ENCODE data around the gene NEUROG3. TPM values are rescaled to one million over a fixed set of nuclear protein-coding genes. Genes with fewer than 3 reads are reported as not detected.
A peak's percentile ranks its signal among the peaks of the same experiment; 100 is the strongest.

The NEUROG3 gene
- total RNA-seq, 1 experiment from 2014 or later, result not detected

- Histone ChIP-seq H3K27ac (ENCODE audit: low read length) (no peak overlapping the region), H3K36me3 (ENCODE audit: control insufficient read depth, insufficient read depth, low read length) (no peaks in the 10 kb centered on the region), H3K27me3 (ENCODE audit: control insufficient read depth, insufficient read depth, low read length) (peaks cover 74% of the 10 kb centered on the region), H3K4me3 (ENCODE audit: low read depth in 2 of 2, low read length in 2 of 2) (no peak overlapping the region), H3K9me3 (ENCODE audit: control insufficient read depth, insufficient read depth, low read depth, low read length) (no peaks in the 10 kb centered on the region), H3K4me1 (ENCODE audit: control insufficient read depth, insufficient read depth, low read length) (peaks cover 13% of the 10 kb centered on the region)
- intact Hi-C loops (cut with micrococcal nuclease; ENCODE audit: unreplicated experiment), result no loop called here
- DNase-seq (ENCODE audit: low read depth, low spot score) (no peak), ATAC-seq (no peak)
- in situ Hi-C loops (cut with HindIII; ENCODE audit: low pct_unique_long_range_greater_than_20kb, low sequenced_read_pairs), result no loop called here
- CTCF ChIA-PET, result no interaction called here
- no peak for TF ChIP-seq TCF7L2 (IDR thresholded peaks at IDR 0.05; ENCODE audit: low read depth, low read length)
- BruUV-seq (replicated peaks), result no TSS peak
- POLR2A ChIA-PET, result no interaction called here
These were observed 4.5 kb downstream of the NEUROG3 start for GRCh38 chr10:69568472-69569395.

DNA sequence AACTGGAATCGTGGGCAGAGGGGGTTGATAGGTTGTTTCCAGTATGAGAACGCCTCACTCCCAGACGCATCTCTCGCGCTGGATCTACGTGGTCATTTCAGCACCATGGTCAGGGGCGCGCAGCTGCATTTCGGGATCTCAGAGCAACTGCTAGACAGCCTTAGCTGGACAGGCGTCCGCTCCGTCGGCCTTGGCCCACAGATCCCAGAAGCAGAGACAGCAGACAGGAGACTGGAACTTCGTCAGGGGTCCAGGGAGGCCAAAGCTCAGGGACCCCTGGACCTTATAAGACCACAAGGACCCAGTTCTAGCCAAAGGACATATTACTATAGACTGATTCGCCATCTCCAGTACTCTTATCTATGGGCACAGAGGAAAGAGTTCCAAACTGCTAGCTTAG is 5.3 kb downstream of the NEUROG3 start:
- CTCF ChIA-PET, result no interaction called here
- POLR2A ChIA-PET, result no interaction called here
- DNase-seq (ENCODE audit: low read depth, low spot score), result no peak
- 0 out of 2 replicates have a peak, but pooled peaks have one; percentile 20 for ATAC-seq
- TF ChIP-seq, protein P1, sequence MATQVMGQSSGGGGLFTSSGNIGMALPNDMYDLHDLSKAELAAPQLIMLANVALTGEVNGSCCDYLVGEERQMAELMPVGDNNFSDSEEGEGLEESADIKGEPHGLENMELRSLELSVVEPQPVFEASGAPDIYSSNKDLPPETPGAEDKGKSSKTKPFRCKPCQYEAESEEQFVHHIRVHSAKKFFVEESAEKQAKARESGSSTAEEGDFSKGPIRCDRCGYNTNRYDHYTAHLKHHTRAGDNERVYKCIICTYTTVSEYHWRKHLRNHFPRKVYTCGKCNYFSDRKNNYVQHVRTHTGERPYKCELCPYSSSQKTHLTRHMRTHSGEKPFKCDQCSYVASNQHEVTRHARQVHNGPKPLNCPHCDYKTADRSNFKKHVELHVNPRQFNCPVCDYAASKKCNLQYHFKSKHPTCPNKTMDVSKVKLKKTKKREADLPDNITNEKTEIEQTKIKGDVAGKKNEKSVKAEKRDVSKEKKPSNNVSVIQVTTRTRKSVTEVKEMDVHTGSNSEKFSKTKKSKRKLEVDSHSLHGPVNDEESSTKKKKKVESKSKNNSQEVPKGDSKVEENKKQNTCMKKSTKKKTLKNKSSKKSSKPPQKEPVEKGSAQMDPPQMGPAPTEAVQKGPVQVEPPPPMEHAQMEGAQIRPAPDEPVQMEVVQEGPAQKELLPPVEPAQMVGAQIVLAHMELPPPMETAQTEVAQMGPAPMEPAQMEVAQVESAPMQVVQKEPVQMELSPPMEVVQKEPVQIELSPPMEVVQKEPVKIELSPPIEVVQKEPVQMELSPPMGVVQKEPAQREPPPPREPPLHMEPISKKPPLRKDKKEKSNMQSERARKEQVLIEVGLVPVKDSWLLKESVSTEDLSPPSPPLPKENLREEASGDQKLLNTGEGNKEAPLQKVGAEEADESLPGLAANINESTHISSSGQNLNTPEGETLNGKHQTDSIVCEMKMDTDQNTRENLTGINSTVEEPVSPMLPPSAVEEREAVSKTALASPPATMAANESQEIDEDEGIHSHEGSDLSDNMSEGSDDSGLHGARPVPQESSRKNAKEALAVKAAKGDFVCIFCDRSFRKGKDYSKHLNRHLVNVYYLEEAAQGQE (IDR thresholded peaks at IDR 0.05; ENCODE audit: insufficient read depth in 1 of 2, low read depth in 2 of 2, low read length in 1 of 2), result peak; percentile 98 to 99
- TF ChIP-seq, protein P2, sequence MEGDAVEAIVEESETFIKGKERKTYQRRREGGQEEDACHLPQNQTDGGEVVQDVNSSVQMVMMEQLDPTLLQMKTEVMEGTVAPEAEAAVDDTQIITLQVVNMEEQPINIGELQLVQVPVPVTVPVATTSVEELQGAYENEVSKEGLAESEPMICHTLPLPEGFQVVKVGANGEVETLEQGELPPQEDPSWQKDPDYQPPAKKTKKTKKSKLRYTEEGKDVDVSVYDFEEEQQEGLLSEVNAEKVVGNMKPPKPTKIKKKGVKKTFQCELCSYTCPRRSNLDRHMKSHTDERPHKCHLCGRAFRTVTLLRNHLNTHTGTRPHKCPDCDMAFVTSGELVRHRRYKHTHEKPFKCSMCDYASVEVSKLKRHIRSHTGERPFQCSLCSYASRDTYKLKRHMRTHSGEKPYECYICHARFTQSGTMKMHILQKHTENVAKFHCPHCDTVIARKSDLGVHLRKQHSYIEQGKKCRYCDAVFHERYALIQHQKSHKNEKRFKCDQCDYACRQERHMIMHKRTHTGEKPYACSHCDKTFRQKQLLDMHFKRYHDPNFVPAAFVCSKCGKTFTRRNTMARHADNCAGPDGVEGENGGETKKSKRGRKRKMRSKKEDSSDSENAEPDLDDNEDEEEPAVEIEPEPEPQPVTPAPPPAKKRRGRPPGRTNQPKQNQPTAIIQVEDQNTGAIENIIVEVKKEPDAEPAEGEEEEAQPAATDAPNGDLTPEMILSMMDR (IDR thresholded peaks at IDR 0.05), result no peak
- no peak overlapping the region for H3K4me3 ChIP-seq (ENCODE audit: low read depth in 2 of 2, low read length in 2 of 2)
- H3K9me3 ChIP-seq (ENCODE audit: control insufficient read depth, insufficient read depth, low read depth, low read length), result no peaks in the 10 kb centered on the region
- peaks cover 67% of the 10 kb centered on the region for H3K27me3 ChIP-seq (ENCODE audit: control insufficient read depth, insufficient read depth, low read length)
- no TSS peak for BruUV-seq (replicated peaks)
- no peak overlapping the region for H3K27ac ChIP-seq (ENCODE audit: low read length)
- H3K36me3 ChIP-seq (ENCODE audit: control insufficient read depth, insufficient read depth, low read length), result no peaks in the 10 kb centered on the region
- intact Hi-C loops (cut with micrococcal nuclease; ENCODE audit: unreplicated experiment), result no loop called here
- H3K4me1 ChIP-seq (ENCODE audit: control insufficient read depth, insufficient read depth, low read length), result peaks cover 5% of the 10 kb centered on the region; the same call in 1 of the 2 replicates
- in situ Hi-C loops (cut with HindIII; ENCODE audit: low pct_unique_long_range_greater_than_20kb, low sequenced_read_pairs), result no loop called here

DNA sequence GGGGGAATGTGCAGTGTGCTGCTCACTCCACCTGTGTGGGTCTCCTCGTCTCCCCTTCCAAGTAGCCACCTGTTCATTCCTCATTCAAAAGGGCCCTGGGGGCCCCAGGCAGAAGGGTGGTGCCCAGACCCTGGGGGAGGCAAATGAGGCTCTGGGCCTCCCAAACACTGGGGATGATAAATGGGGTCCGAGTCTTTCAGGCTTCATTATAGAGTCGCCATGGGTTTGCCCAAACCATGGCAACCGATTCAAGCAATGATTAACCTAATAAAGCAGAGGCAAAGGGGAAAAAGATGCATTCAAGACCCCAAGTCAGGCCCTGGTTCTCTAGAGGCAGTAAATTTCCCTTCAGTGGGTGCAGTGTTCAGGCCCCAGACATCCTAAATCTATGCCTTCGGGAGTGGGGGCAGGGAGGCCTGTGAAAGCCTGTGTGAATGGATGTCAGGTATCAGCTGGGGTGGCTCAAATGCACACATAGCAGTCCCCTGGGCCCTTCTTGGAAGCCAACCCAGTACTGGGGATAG is 10.4 kb downstream of the NEUROG3 start:
- intact Hi-C loops (cut with micrococcal nuclease; ENCODE audit: unreplicated experiment) (no loop called here), in situ Hi-C loops (cut with HindIII; ENCODE audit: low pct_unique_long_range_greater_than_20kb, low sequenced_read_pairs) (no loop called here)
- Histone ChIP-seq H3K27ac (ENCODE audit: low read length) (no peak overlapping the region), H3K4me3 (ENCODE audit: low read depth in 2 of 2, low read length in 2 of 2) (no peak overlapping the region), H3K9me3 (ENCODE audit: control insufficient read depth, insufficient read depth, low read depth, low read length) (no peaks in the 10 kb centered on the region), H3K36me3 (ENCODE audit: control insufficient read depth, insufficient read depth, low read length) (no peaks in the 10 kb centered on the region), H3K27me3 (ENCODE audit: control insufficient read depth, insufficient read depth, low read length) (peaks cover 22% of the 10 kb centered on the region), H3K4me1 (ENCODE audit: control insufficient read depth, insufficient read depth, low read length) (no peaks in the 10 kb centered on the region)
- ATAC-seq, result no peak
- ChIA-PET CTCF (interaction anchor here (0.6 kb wide), 1 partner anchor 100 kb away, joined by 5 read pairs; no protein-coding TSS in a partner anchor), POLR2A (no interaction called here)
- BruUV-seq (replicated peaks), result no TSS peak
- no peak for TF ChIP-seq TCF7L2 (IDR thresholded peaks at IDR 0.05; ENCODE audit: low read depth, low read length)
- TF ChIP-seq, protein P2 (IDR thresholded peaks at IDR 0.05), result no peak
- TF ChIP-seq SIN3A (IDR thresholded peaks at IDR 0.05; ENCODE audit: borderline replicate concordance, insufficient read depth, low read depth, low read length), result no peak
- TF ChIP-seq, protein P1 (IDR thresholded peaks at IDR 0.05; ENCODE audit: insufficient read depth in 1 of 2, low read depth in 2 of 2, low read length in 1 of 2), result no peak
- TF ChIP-seq POLR2AphosphoS5 (IDR thresholded peaks at IDR 0.05; ENCODE audit: low read depth, low read length), result no peak
- DNase-seq (ENCODE audit: low read depth, low spot score), result no peak

All from Panc1 (cell line).